ENCODE results near the gene MTM1. TPM values are rescaled to one million over a fixed set of nuclear protein-coding genes. Genes with fewer than 3 reads are reported as not detected.

Gene MTM1
- total and polyA plus RNA-seq, 9 of the 15 experiments (the other 6 are each of a cell fraction or from before 2014, with no cell fraction given): 5.6 to 13.3 (median 9.5) TPM

DNA sequence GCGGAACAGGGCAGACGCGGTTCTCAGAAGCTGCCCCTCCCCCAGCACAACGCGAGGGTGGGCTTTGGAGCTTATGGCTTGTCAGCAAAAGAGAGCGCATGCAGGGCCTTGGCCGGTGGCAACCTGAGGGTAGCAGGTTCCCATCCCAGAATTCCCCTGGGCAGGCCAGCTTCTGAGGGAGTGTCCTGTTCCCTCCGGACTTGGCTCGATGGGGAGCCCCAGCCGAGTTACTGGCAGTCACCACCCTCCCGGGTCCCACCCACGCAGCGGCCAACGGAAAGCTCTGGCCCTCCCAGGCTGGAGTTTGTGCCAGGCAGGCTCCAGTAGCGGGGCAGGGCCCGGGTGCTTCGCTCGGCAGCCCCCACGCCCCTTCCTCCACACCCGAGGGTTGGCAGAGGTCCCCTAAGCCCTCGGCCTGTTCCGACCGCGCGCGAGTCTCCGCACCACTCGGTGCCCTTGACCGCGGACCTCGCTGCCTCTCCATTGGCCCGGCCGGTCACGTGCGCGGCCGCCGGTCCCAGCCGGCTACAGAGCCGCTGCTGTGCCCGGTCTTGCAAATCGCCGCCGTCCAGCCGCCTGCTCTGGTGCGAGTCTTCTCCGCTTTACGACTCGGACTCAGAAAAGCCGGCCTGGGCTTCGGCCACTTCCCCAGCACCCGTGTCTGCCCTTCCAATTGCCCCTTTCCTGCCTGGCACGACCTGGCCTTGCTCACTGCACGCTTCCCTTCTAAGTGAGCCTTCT, 20.9 kb upstream of the MTM1 start (continued):
- TF ChIP-seq, protein P1, sequence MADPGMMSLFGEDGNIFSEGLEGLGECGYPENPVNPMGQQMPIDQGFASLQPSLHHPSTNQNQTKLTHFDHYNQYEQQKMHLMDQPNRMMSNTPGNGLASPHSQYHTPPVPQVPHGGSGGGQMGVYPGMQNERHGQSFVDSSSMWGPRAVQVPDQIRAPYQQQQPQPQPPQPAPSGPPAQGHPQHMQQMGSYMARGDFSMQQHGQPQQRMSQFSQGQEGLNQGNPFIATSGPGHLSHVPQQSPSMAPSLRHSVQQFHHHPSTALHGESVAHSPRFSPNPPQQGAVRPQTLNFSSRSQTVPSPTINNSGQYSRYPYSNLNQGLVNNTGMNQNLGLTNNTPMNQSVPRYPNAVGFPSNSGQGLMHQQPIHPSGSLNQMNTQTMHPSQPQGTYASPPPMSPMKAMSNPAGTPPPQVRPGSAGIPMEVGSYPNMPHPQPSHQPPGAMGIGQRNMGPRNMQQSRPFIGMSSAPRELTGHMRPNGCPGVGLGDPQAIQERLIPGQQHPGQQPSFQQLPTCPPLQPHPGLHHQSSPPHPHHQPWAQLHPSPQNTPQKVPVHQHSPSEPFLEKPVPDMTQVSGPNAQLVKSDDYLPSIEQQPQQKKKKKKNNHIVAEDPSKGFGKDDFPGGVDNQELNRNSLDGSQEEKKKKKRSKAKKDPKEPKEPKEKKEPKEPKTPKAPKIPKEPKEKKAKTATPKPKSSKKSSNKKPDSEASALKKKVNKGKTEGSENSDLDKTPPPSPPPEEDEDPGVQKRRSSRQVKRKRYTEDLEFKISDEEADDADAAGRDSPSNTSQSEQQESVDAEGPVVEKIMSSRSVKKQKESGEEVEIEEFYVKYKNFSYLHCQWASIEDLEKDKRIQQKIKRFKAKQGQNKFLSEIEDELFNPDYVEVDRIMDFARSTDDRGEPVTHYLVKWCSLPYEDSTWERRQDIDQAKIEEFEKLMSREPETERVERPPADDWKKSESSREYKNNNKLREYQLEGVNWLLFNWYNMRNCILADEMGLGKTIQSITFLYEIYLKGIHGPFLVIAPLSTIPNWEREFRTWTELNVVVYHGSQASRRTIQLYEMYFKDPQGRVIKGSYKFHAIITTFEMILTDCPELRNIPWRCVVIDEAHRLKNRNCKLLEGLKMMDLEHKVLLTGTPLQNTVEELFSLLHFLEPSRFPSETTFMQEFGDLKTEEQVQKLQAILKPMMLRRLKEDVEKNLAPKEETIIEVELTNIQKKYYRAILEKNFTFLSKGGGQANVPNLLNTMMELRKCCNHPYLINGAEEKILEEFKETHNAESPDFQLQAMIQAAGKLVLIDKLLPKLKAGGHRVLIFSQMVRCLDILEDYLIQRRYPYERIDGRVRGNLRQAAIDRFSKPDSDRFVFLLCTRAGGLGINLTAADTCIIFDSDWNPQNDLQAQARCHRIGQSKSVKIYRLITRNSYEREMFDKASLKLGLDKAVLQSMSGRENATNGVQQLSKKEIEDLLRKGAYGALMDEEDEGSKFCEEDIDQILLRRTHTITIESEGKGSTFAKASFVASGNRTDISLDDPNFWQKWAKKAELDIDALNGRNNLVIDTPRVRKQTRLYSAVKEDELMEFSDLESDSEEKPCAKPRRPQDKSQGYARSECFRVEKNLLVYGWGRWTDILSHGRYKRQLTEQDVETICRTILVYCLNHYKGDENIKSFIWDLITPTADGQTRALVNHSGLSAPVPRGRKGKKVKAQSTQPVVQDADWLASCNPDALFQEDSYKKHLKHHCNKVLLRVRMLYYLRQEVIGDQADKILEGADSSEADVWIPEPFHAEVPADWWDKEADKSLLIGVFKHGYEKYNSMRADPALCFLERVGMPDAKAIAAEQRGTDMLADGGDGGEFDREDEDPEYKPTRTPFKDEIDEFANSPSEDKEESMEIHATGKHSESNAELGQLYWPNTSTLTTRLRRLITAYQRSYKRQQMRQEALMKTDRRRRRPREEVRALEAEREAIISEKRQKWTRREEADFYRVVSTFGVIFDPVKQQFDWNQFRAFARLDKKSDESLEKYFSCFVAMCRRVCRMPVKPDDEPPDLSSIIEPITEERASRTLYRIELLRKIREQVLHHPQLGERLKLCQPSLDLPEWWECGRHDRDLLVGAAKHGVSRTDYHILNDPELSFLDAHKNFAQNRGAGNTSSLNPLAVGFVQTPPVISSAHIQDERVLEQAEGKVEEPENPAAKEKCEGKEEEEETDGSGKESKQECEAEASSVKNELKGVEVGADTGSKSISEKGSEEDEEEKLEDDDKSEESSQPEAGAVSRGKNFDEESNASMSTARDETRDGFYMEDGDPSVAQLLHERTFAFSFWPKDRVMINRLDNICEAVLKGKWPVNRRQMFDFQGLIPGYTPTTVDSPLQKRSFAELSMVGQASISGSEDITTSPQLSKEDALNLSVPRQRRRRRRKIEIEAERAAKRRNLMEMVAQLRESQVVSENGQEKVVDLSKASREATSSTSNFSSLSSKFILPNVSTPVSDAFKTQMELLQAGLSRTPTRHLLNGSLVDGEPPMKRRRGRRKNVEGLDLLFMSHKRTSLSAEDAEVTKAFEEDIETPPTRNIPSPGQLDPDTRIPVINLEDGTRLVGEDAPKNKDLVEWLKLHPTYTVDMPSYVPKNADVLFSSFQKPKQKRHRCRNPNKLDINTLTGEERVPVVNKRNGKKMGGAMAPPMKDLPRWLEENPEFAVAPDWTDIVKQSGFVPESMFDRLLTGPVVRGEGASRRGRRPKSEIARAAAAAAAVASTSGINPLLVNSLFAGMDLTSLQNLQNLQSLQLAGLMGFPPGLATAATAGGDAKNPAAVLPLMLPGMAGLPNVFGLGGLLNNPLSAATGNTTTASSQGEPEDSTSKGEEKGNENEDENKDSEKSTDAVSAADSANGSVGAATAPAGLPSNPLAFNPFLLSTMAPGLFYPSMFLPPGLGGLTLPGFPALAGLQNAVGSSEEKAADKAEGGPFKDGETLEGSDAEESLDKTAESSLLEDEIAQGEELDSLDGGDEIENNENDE (IDR thresholded peaks at IDR 0.05; ENCODE audit: low read depth, low read length): no peak
- TF ChIP-seq MAZ (CRISPR knock-in tag; conservative IDR thresholded peaks at IDR 0.05 in 1 of 2, IDR thresholded peaks at IDR 0.05 in 1 of 2) (no peak; a peak in 1 of 4 replicates), ZNF696 (CRISPR knock-in tag; conservative IDR thresholded peaks at IDR 0.05) (no peak), NFYB (IDR thresholded peaks at IDR 0.05; ENCODE audit: extremely low read depth, insufficient read length) (peak; percentile 32), SRSF7 (optimal IDR thresholded peaks at IDR 0.05; ENCODE audit: low read depth, low read length) (no peak)
